Stimulated activated memory B cell treated with anti-CD40 and anti-IgM and Interleukin-4, amounts not matched to agents 10 μg/mL and 1 μg/mL and 100 μg/mL, for 72 hours (primary cell): ENCODE results near the gene NEDD9.
A peak's percentile ranks its signal among the peaks of the same experiment; 100 is the strongest.

ENCODE experiments used
- ATAC-seq: fragments of 150-1000 bp; cut with Tn5 transposase; 2 replicates; pipeline ENCODE4 v1.10.0; 2021
- H3K27ac Mint-ChIP-seq: one replicate; pipeline ENCODE4 v1.8.0; 2022; ENCODE audit warnings: mild to moderate bottlenecking, mixed read lengths
- H3K27me3 Mint-ChIP-seq: one replicate; pipeline ENCODE4 v1.8.0; 2022; ENCODE audit warnings: mixed read lengths
- H3K36me3 Mint-ChIP-seq: one replicate; pipeline ENCODE4 v1.8.0; 2022; ENCODE audit warnings: mixed read lengths
- H3K4me1 Mint-ChIP-seq: one replicate; pipeline ENCODE4 v1.8.0; 2022; ENCODE audit warnings: mixed read lengths
- H3K4me3 Mint-ChIP-seq: one replicate; pipeline ENCODE4 v1.8.0; 2022; ENCODE audit warnings: mild to moderate bottlenecking, moderate library complexity, mixed read lengths
- H3K9me3 Mint-ChIP-seq: one replicate; pipeline ENCODE4 v1.8.0; 2022; ENCODE audit warnings: mixed read lengths

Gene NEDD9

GRCh38 chr6:11270030-11271027 is 37.9 kb upstream of the NEDD9 start:
- Mint-ChIP-seq H3K27ac (no peak overlapping the region), H3K36me3 (peaks cover 28% of the 10 kb centered on the region), H3K9me3 (no peaks in the 10 kb centered on the region), H3K4me3 (no peak overlapping the region), H3K27me3 (no peaks in the 10 kb centered on the region), H3K4me1 (peaks cover 18% of the 10 kb centered on the region)
- no peak for ATAC-seq

GRCh38 chr6:11268978-11269377 is 36.5 kb upstream of the NEDD9 start:
- peaks cover 15% of the 10 kb centered on the region for H3K4me1 Mint-ChIP-seq
- H3K27me3 Mint-ChIP-seq: no peaks in the 10 kb centered on the region
- no peak for ATAC-seq
- no peaks in the 10 kb centered on the region for H3K9me3 Mint-ChIP-seq
- no peak overlapping the region for H3K4me3 Mint-ChIP-seq
- H3K27ac Mint-ChIP-seq: no peak overlapping the region
- peaks cover 28% of the 10 kb centered on the region for H3K36me3 Mint-ChIP-seq

GRCh38 chr6:11266926-11267325 is 34.5 kb upstream of the NEDD9 start:
- H3K4me1 Mint-ChIP-seq: peaks cover 20% of the 10 kb centered on the region
- H3K9me3 Mint-ChIP-seq: no peaks in the 10 kb centered on the region
- H3K4me3 Mint-ChIP-seq: no peak overlapping the region
- H3K36me3 Mint-ChIP-seq: peaks cover 11% of the 10 kb centered on the region
- no peak overlapping the region for H3K27ac Mint-ChIP-seq
- ATAC-seq: no peak
- H3K27me3 Mint-ChIP-seq: no peaks in the 10 kb centered on the region

GRCh38 chr6:11265932-11266331 is 33.5 kb upstream of the NEDD9 start:
- Mint-ChIP-seq H3K27ac (no peak overlapping the region), H3K27me3 (no peaks in the 10 kb centered on the region), H3K9me3 (no peaks in the 10 kb centered on the region), H3K36me3 (peaks cover 6% of the 10 kb centered on the region), H3K4me1 (peaks cover 20% of the 10 kb centered on the region), H3K4me3 (no peak overlapping the region)
- no peak for ATAC-seq

GRCh38 chr6:11264100-11264499 is 31.6 kb upstream of the NEDD9 start:
- peaks cover 9% of the 10 kb centered on the region for H3K36me3 Mint-ChIP-seq
- no peak overlapping the region for H3K4me3 Mint-ChIP-seq
- no peaks in the 10 kb centered on the region for H3K27me3 Mint-ChIP-seq
- peaks cover 21% of the 10 kb centered on the region for H3K4me1 Mint-ChIP-seq
- H3K9me3 Mint-ChIP-seq: no peaks in the 10 kb centered on the region
- no peak for ATAC-seq
- peak overlapping the region; percentile 46 for H3K27ac Mint-ChIP-seq

GRCh38 chr6:11263291-11263775 is 30.9 kb upstream of the NEDD9 start:
- Mint-ChIP-seq H3K27ac (peak overlapping the region; percentile 35), H3K36me3 (peaks cover 9% of the 10 kb centered on the region), H3K4me3 (no peak overlapping the region), H3K27me3 (no peaks in the 10 kb centered on the region), H3K9me3 (no peaks in the 10 kb centered on the region), H3K4me1 (peaks cover 29% of the 10 kb centered on the region)
- no peak for ATAC-seq

- Mint-ChIP-seq H3K4me3 (no peak overlapping the region), H3K27me3 (no peaks in the 10 kb centered on the region), H3K9me3 (no peaks in the 10 kb centered on the region), H3K4me1 (peaks cover 34% of the 10 kb centered on the region), H3K27ac (no peak overlapping the region), H3K36me3 (peaks cover 15% of the 10 kb centered on the region)
- ATAC-seq: no peak
Observed at GRCh38 chr6:11262242-11262641, 29.8 kb upstream of the NEDD9 start.

- H3K4me1 Mint-ChIP-seq: peaks cover 36% of the 10 kb centered on the region
- H3K27ac Mint-ChIP-seq: no peak overlapping the region
- H3K27me3 Mint-ChIP-seq: no peaks in the 10 kb centered on the region
- ATAC-seq: no peak
- H3K9me3 Mint-ChIP-seq: no peaks in the 10 kb centered on the region
- peaks cover 16% of the 10 kb centered on the region for H3K36me3 Mint-ChIP-seq
- H3K4me3 Mint-ChIP-seq: no peak overlapping the region
Observed at GRCh38 chr6:11260249-11261038, 28.0 kb upstream of the NEDD9 start.

GRCh38 chr6:11258260-11259237 is 26.1 kb upstream of the NEDD9 start:
- no peak overlapping the region for H3K27ac Mint-ChIP-seq
- no peaks in the 10 kb centered on the region for H3K27me3 Mint-ChIP-seq
- no peak for ATAC-seq
- peaks cover 33% of the 10 kb centered on the region for H3K4me1 Mint-ChIP-seq
- H3K36me3 Mint-ChIP-seq: peaks cover 25% of the 10 kb centered on the region
- H3K9me3 Mint-ChIP-seq: no peaks in the 10 kb centered on the region
- H3K4me3 Mint-ChIP-seq: no peak overlapping the region

- Mint-ChIP-seq H3K36me3 (peaks cover 37% of the 10 kb centered on the region), H3K9me3 (no peaks in the 10 kb centered on the region), H3K4me1 (peaks cover 34% of the 10 kb centered on the region), H3K4me3 (no peak overlapping the region), H3K27me3 (no peaks in the 10 kb centered on the region), H3K27ac (peak overlapping the region; percentile 12)
- ATAC-seq: no peak
Observed at GRCh38 chr6:11255610-11256009, 23.1 kb upstream of the NEDD9 start.

- Mint-ChIP-seq H3K4me1 (peaks cover 23% of the 10 kb centered on the region), H3K27me3 (no peaks in the 10 kb centered on the region), H3K4me3 (no peak overlapping the region), H3K36me3 (peaks cover 51% of the 10 kb centered on the region), H3K9me3 (no peaks in the 10 kb centered on the region), H3K27ac (no peak overlapping the region)
- ATAC-seq: no peak
Observed at GRCh38 chr6:11253594-11253993, 21.1 kb upstream of the NEDD9 start.

- ATAC-seq: no peak
- H3K4me3 Mint-ChIP-seq: no peak overlapping the region
- H3K27me3 Mint-ChIP-seq: no peaks in the 10 kb centered on the region
- peak overlapping the region; percentile 61 for H3K27ac Mint-ChIP-seq
- H3K36me3 Mint-ChIP-seq: peaks cover 60% of the 10 kb centered on the region
- H3K4me1 Mint-ChIP-seq: peaks cover 15% of the 10 kb centered on the region
- H3K9me3 Mint-ChIP-seq: no peaks in the 10 kb centered on the region
Observed at GRCh38 chr6:11251553-11252360, 19.3 kb upstream of the NEDD9 start.

GRCh38 chr6:11250108-11250507 is 17.6 kb upstream of the NEDD9 start:
- Mint-ChIP-seq H3K4me1 (peaks cover 11% of the 10 kb centered on the region), H3K9me3 (no peaks in the 10 kb centered on the region), H3K36me3 (peaks cover 56% of the 10 kb centered on the region), H3K27ac (no peak overlapping the region), H3K27me3 (no peaks in the 10 kb centered on the region), H3K4me3 (no peak overlapping the region)
- no peak for ATAC-seq
